Astrocyte (in vitro differentiated cells and primary cell): ENCODE results near the gene SGTA. TPM values are rescaled to one million over a fixed set of nuclear protein-coding genes. Genes with fewer than 3 reads are reported as not detected.

Experiments
- DNase-seq: peaks from one replicate; pipeline ENCODE4 v3.0.0-alpha.2; 2010; ENCODE audit warnings: low read depth
- FAIRE-seq: peaks from 2 replicates; lab custom pipeline; 2011; peaks lifted over from hg19 to GRCh38; lab: Jason Lieb, UNC
- H2AFZ ChIP-seq: 2 replicates; pipeline ENCODE4 v1.6.0; 2012; ENCODE audit warnings: low read depth, low read length, inconsistent platforms
- H3K27ac ChIP-seq: 2 replicates; pipeline ENCODE4 v1.5.1; 2011; ENCODE audit warnings: low read depth, low read length, inconsistent platforms
- H3K27me3 ChIP-seq: 2 replicates; pipeline ENCODE4 v1.6.0; 2011; ENCODE audit warnings: low read length, inconsistent platforms; ENCODE audit not compliant: insufficient read depth
- H3K36me3 ChIP-seq: 2 replicates; pipeline ENCODE4 v1.5.1; 2011; ENCODE audit warnings: low read length, inconsistent platforms; ENCODE audit not compliant: insufficient read depth
- H3K4me1 ChIP-seq: 2 replicates; pipeline ENCODE4 v1.5.1; 2011; ENCODE audit warnings: low read length, inconsistent platforms; ENCODE audit not compliant: insufficient read depth
- H3K4me2 ChIP-seq: 2 replicates; pipeline ENCODE4 v1.6.0; 2012; ENCODE audit warnings: low read length, inconsistent platforms
- H3K4me3 ChIP-seq: 2 replicates; pipeline ENCODE4 v1.5.1; 2011; ENCODE audit warnings: low read depth, mild to moderate bottlenecking, low read length, inconsistent platforms; ENCODE audit not compliant: insufficient read depth
- H3K79me2 ChIP-seq: 2 replicates; pipeline ENCODE4 v1.6.0; 2012; ENCODE audit warnings: mild to moderate bottlenecking, low read length, inconsistent platforms; ENCODE audit not compliant: insufficient read depth
- H3K9ac ChIP-seq: 2 replicates; pipeline ENCODE4 v1.6.0; 2012; ENCODE audit warnings: mild to moderate bottlenecking, low read length, inconsistent platforms
- H3K9me3 ChIP-seq: 2 replicates; pipeline ENCODE4 v1.5.1; 2012; ENCODE audit warnings: low read depth, mild to moderate bottlenecking, low read length, inconsistent platforms; ENCODE audit not compliant: insufficient read depth
- H4K20me1 ChIP-seq: 2 replicates; pipeline ENCODE4 v1.6.0; 2012; ENCODE audit warnings: low read length, inconsistent platforms; ENCODE audit not compliant: insufficient read depth
- H3K27ac Mint-ChIP-seq: one replicate; pipeline ENCODE4 v1.8.0; 2021; ENCODE audit warnings: mild to moderate bottlenecking, mixed read lengths; ENCODE audit not compliant: unreplicated experiment
- H3K27me3 Mint-ChIP-seq: one replicate; pipeline ENCODE4 v1.8.0; 2021; ENCODE audit warnings: low read depth, mixed read lengths; ENCODE audit not compliant: unreplicated experiment
- H3K36me3 Mint-ChIP-seq: one replicate; pipeline ENCODE4 v1.8.0; 2021; ENCODE audit warnings: low read depth, mixed read lengths; ENCODE audit not compliant: unreplicated experiment
- H3K4me1 Mint-ChIP-seq: one replicate; pipeline ENCODE4 v1.8.0; 2021; ENCODE audit warnings: low read depth, mixed read lengths; ENCODE audit not compliant: unreplicated experiment
- H3K4me3 Mint-ChIP-seq: one replicate; pipeline ENCODE4 v1.8.0; 2021; ENCODE audit warnings: mild to moderate bottlenecking, moderate library complexity, mixed read lengths; ENCODE audit not compliant: unreplicated experiment
- H3K9me3 Mint-ChIP-seq: one replicate; pipeline ENCODE4 v1.8.0; 2021; ENCODE audit warnings: mild to moderate bottlenecking, mixed read lengths; ENCODE audit not compliant: unreplicated experiment
- CTCF ChIP-seq: IDR thresholded peaks from 2 replicates; pipeline ENCODE4 v1.5.1; 2011; ENCODE audit warnings: low read depth, mild to moderate bottlenecking, inconsistent platforms, low read length, moderate library complexity; ENCODE audit not compliant: insufficient read depth
- EZH2 ChIP-seq: IDR thresholded peaks from 2 replicates; pipeline ENCODE4 v1.6.1; 2012; ENCODE audit warnings: mild to moderate bottlenecking, low read length, inconsistent platforms; ENCODE audit not compliant: insufficient read depth
- total RNA-seq: library from RNA; stranded (reverse); gene quantifications from 2 replicates; pipeline ENCODE4 v1.2.1, GENCODE V29; 2021

Gene SGTA
- total RNA-seq, 1 donor from 2014 or later, result 76.1 TPM

GRCh38 chr19:2782329-2782935 lies 641 bp downstream of the SGTA start:
- Histone ChIP-seq H3K4me2 (peak overlapping the region; percentile 87), H3K27ac (peak overlapping the region; percentile 94), H3K36me3 (peaks cover 1% of the 10 kb centered on the region), H3K79me2 (peaks cover 79% of the 10 kb centered on the region), H3K27me3 (no peaks in the 10 kb centered on the region), H2AFZ (peak overlapping the region; percentile 84), H3K4me1 (peaks cover 18% of the 10 kb centered on the region), H3K9ac (peak overlapping the region; percentile 99), H3K9me3 (no peaks in the 10 kb centered on the region), H3K4me3 (peak overlapping the region; percentile 97), H4K20me1 (peaks cover 59% of the 10 kb centered on the region)
- peak overlapping the region; percentile 80 for H3K27ac Mint-ChIP-seq
- no peaks in the 10 kb centered on the region for H3K27me3 Mint-ChIP-seq
- DNase-seq (no peak), FAIRE-seq (no peak)
- no peak for TF ChIP-seq CTCF
- TF ChIP-seq EZH2, result no peak
- peak overlapping the region; percentile 98 for H3K4me3 Mint-ChIP-seq
- peaks cover 10% of the 10 kb centered on the region for H3K4me1 Mint-ChIP-seq
- no peaks in the 10 kb centered on the region for H3K36me3 Mint-ChIP-seq
- no peaks in the 10 kb centered on the region for H3K9me3 Mint-ChIP-seq

DNA sequence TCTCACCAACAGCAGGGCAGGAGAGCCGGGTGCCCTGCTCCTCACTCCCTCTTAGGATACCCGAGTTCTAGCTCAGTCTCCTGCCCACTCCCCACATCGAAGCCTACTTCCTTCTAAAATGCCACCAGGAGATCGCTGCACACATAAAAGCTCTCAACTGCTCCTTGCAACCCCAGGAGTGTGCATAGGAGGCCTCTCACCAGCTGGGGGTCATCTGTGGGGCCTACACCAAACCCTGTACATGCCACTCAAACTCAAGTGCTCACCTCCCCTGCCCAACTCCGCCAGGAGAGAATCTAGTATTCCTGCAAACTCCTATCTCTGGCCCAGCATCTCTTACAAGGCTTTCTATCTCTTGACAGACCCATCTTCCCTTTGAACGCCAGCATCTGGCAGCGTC lies 2.8 kb downstream of the SGTA start:
- Histone ChIP-seq H3K9me3 (no peaks in the 10 kb centered on the region), H3K27me3 (no peaks in the 10 kb centered on the region), H3K36me3 (peaks cover 3% of the 10 kb centered on the region), H3K4me2 (no peak overlapping the region), H3K4me1 (peaks cover 16% of the 10 kb centered on the region), H3K79me2 (peaks cover 79% of the 10 kb centered on the region), H3K27ac (no peak overlapping the region), H3K9ac (no peak overlapping the region), H3K4me3 (no peak overlapping the region), H4K20me1 (peaks cover 74% of the 10 kb centered on the region), H2AFZ (no peak overlapping the region)
- Mint-ChIP-seq H3K9me3 (no peaks in the 10 kb centered on the region), H3K27ac (no peak overlapping the region), H3K36me3 (peaks cover 5% of the 10 kb centered on the region), H3K4me3 (no peak overlapping the region), H3K27me3 (no peaks in the 10 kb centered on the region), H3K4me1 (peaks cover 19% of the 10 kb centered on the region)
- FAIRE-seq (no peak), DNase-seq (no peak)
- TF ChIP-seq EZH2 (no peak), CTCF (no peak)

DNA sequence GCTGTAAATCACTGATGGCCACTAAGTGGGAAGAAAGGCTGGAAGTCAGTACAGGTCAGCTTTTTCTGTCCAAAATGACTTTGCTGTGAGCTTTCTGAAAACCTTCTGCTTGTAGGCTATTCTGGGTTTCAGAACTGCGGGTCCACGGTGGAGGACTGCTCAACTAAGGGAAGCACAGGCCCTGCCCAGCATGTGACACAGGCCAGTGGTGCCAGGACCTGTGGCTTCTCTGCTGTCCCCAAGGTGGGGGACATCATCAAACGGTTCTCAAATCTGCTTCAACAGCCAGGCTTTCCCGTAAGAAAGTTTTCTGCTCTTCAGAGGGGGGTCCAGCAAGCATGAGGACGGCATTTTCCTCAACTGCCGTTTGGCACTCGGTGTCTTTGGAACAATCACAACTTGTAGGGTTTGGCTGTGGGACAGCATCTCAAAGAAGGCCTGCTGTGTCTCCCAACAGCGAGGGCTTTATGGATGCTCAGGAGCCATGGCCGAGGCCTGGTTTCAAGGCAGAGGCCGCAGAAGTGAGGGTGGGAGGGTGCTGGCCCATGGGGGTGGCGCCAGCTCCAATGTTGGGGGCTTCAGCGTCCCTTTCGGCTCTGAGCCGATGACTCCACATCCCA lies 3.8 kb downstream of the SGTA start:
- DNase-seq (no peak), FAIRE-seq (no peak)
- H2AFZ ChIP-seq, result no peak overlapping the region
- Mint-ChIP-seq H3K27ac (no peak overlapping the region), H3K9me3 (no peaks in the 10 kb centered on the region), H3K27me3 (no peaks in the 10 kb centered on the region), H3K4me3 (no peak overlapping the region), H3K4me1 (peaks cover 23% of the 10 kb centered on the region), H3K36me3 (peaks cover 5% of the 10 kb centered on the region)
- H3K27me3 ChIP-seq, result no peaks in the 10 kb centered on the region
- H3K4me1 ChIP-seq, result peaks cover 17% of the 10 kb centered on the region
- peak overlapping the region; percentile 3 for H3K9ac ChIP-seq
- H3K79me2 ChIP-seq, result peaks cover 90% of the 10 kb centered on the region
- H3K4me3 ChIP-seq, result no peak overlapping the region
- TF ChIP-seq EZH2 (no peak), CTCF (no peak)
- peaks cover 84% of the 10 kb centered on the region for H4K20me1 ChIP-seq
- no peak overlapping the region for H3K4me2 ChIP-seq
- H3K27ac ChIP-seq, result no peak overlapping the region
- peaks cover 3% of the 10 kb centered on the region for H3K36me3 ChIP-seq
- H3K9me3 ChIP-seq, result no peaks in the 10 kb centered on the region
